Coronary artery (tissue), 2 donors: ENCODE results near the gene STEAP1B.

ENCODE experiments used
- DNase-seq: peaks from one replicate; pipeline ENCODE4 v3.0.0-alpha.2; 2017; ENCODE audit warnings: low spot score
- H3K27ac ChIP-seq, 2 donors: fragments of 200-600 bp; sonication (generic); one replicate each; pipeline ENCODE4 v1.5.1; 2016 to 2019
- H3K4me3 ChIP-seq: fragments of 200-600 bp; sonication (generic); 2 replicates; pipeline ENCODE4 v1.5.1; 2016; ENCODE audit warnings: mild to moderate bottlenecking, moderate library complexity
- CTCF ChIP-seq: fragments of 200-600 bp; sonication (generic); IDR thresholded peaks from one replicate; pipeline ENCODE4 v1.5.1; 2019; ENCODE audit warnings: antibody characterized with exemption

The STEAP1B gene

GRCh38 chr7:22420008-22420407, 80.0 kb downstream of the STEAP1B start:
- Histone ChIP-seq H3K27ac (no peak overlapping the region), H3K4me3 (no peak overlapping the region)
- TF ChIP-seq CTCF, result no peak
- no peak for DNase-seq

GRCh38 chr7:22419488-22419887, 80.5 kb downstream of the STEAP1B start:
- Histone ChIP-seq H3K27ac (no peak overlapping the region), H3K4me3 (no peak overlapping the region)
- DNase-seq, result no peak
- TF ChIP-seq CTCF, result no peak

GRCh38 chr7:22418251-22419046, 81.5 kb downstream of the STEAP1B start:
- no peak for TF ChIP-seq CTCF
- no peak for DNase-seq
- Histone ChIP-seq H3K4me3 (no peak overlapping the region), H3K27ac (no peak overlapping the region)

GRCh38 chr7:22417841-22418240, 82.1 kb downstream of the STEAP1B start:
- Histone ChIP-seq H3K4me3 (no peak overlapping the region), H3K27ac (no peak overlapping the region)
- no peak for TF ChIP-seq CTCF
- DNase-seq, result no peak

- no peak for TF ChIP-seq CTCF
Measured at GRCh38 chr7:22417349-22417748, 82.6 kb downstream of the STEAP1B start.

GRCh38 chr7:22414424-22414823, 85.6 kb downstream of the STEAP1B start:
- no peak for DNase-seq
- H3K4me3 ChIP-seq, result no peak overlapping the region
- TF ChIP-seq CTCF, result no peak
- H3K27ac ChIP-seq, result no peak overlapping the region

More at GRCh38 chr7:22417349-22417748, 82.6 kb downstream of the STEAP1B start:
- no peak overlapping the region for H3K4me3 ChIP-seq
- H3K27ac ChIP-seq, result no peak overlapping the region
- no peak for DNase-seq

- no peak overlapping the region for H3K27ac ChIP-seq
- no peak for TF ChIP-seq CTCF
- H3K4me3 ChIP-seq, result no peak overlapping the region
- DNase-seq, result no peak
Measured at GRCh38 chr7:22413211-22413610, 86.8 kb downstream of the STEAP1B start.
